NCI-H526 treated with DMSO at 0.1 percent for 48 hours (cell line): ENCODE data around the gene TM4SF4.

Experiments
- DNase-seq: peaks from one replicate; lab custom pipeline; 2025; lab: John Stamatoyannopoulos, UW

Gene TM4SF4

GRCh38 chr3:149512073-149512782 lies 37.7 kb downstream of the TM4SF4 start:
- peak; percentile 61 for DNase-seq

GRCh38 chr3:149514471-149514870 lies 40.0 kb downstream of the TM4SF4 start:
- no peak for DNase-seq

- DNase-seq: no peak
Observed at GRCh38 chr3:149515249-149515648, 40.8 kb downstream of the TM4SF4 start.

- DNase-seq: no peak
Observed at GRCh38 chr3:149516920-149517319, 42.4 kb downstream of the TM4SF4 start.

- DNase-seq: no peak
Observed at GRCh38 chr3:149519912-149520311, 45.4 kb downstream of the TM4SF4 start.

- DNase-seq: no peak
Observed at GRCh38 chr3:149523512-149524299, 49.2 kb downstream of the TM4SF4 start.

- DNase-seq: no peak
Observed at GRCh38 chr3:149527531-149528339, 53.2 kb downstream of the TM4SF4 start.

GRCh38 chr3:149528340-149528650 lies 53.8 kb downstream of the TM4SF4 start:
- DNase-seq: no peak

GRCh38 chr3:149529099-149529498 lies 54.6 kb downstream of the TM4SF4 start:
- no peak for DNase-seq

GRCh38 chr3:149532489-149533180 lies 58.1 kb downstream of the TM4SF4 start:
- DNase-seq: no peak

GRCh38 chr3:149534082-149534481 lies 59.6 kb downstream of the TM4SF4 start:
- no peak for DNase-seq

- DNase-seq: no peak
Observed at GRCh38 chr3:149534671-149535332, 60.3 kb downstream of the TM4SF4 start.

GRCh38 chr3:149535333-149535685 lies 60.8 kb downstream of the TM4SF4 start:
- no peak for DNase-seq

- no peak for DNase-seq
Observed at GRCh38 chr3:149536429-149536828, 61.9 kb downstream of the TM4SF4 start.

GRCh38 chr3:149538371-149538770 lies 63.9 kb downstream of the TM4SF4 start:
- DNase-seq: no peak

GRCh38 chr3:149541091-149541491 lies 66.6 kb downstream of the TM4SF4 start:
- DNase-seq: no peak

GRCh38 chr3:149542375-149543312 lies 68.1 kb downstream of the TM4SF4 start:
- no peak for DNase-seq

GRCh38 chr3:149545049-149545448 lies 70.6 kb downstream of the TM4SF4 start:
- DNase-seq: no peak

GRCh38 chr3:149547413-149547812 lies 72.9 kb downstream of the TM4SF4 start:
- no peak for DNase-seq

GRCh38 chr3:149547954-149548668 lies 73.6 kb downstream of the TM4SF4 start:
- DNase-seq: no peak
